Mucosa of descending colon (tissue), 3 donors: ENCODE results near the gene MYO1C. TPM values are rescaled to one million over a fixed set of nuclear protein-coding genes. Genes with fewer than 3 reads are reported as not detected.
"Not testable (repeated sequence)": the region's sequence is repeated elsewhere in the genome, so short reads cannot be mapped to it uniquely, and the experiment has no call there.

Source experiments
- ATAC-seq: fragments of 200-7000 bp; cut with Tn5 transposase; one replicate; pipeline ENCODE4 v1.9.1; 2020; ENCODE audit warnings: mild to moderate bottlenecking, moderate library complexity
- DNase-seq, 3 donors: peaks; one replicate each; pipeline ENCODE4 v3.0.0-alpha.2; 2020
- H3K36me3 ChIP-seq: fragments of 200-600 bp; one replicate; pipeline ENCODE4 v1.8.0; 2021; ENCODE audit warnings: low read depth, mild to moderate bottlenecking
- H3K4me1 ChIP-seq: fragments of 200-600 bp; one replicate; pipeline ENCODE4 v1.8.0; 2021; ENCODE audit warnings: low read depth, mild to moderate bottlenecking
- H3K4me3 ChIP-seq: fragments of 200-600 bp; one replicate; pipeline ENCODE4 v1.8.0; 2021; ENCODE audit warnings: mild to moderate bottlenecking
- H3K9me3 ChIP-seq: fragments of 200-600 bp; one replicate; pipeline ENCODE4 v1.8.0; 2021; ENCODE audit warnings: mild to moderate bottlenecking
- intact Hi-C, 2 donors: fragments of 100-400 bp; cut with DNase I in 1 of 2; cut with micrococcal nuclease in 1 of 2; formaldehyde crosslinking; loops; one replicate each; pipeline versions ENCODE4 v1.11.0 to v1.11.1; 2022; cut with DNase I, micrococcal nuclease
- total RNA-seq, 3 donors: library from RNA; stranded (reverse); fragmentation: NEBNext Ultra II Directional in 2 of 3; extraction: Animal tissue kit (Norgen Biotek cat#: 25700) in 2 of 3; gene quantifications; one replicate each; pipeline versions ENCODE4 v1.2.1 to v1.2.4, GENCODE V29; 2021 to 2023
- TF ChIP-seq, protein P1 (sequence below): fragments of 200-600 bp; IDR thresholded peaks from one replicate; pipeline ENCODE4 v1.8.0; 2022; ENCODE audit warnings: antibody characterized with exemption, mild to moderate bottlenecking
- donor health status: DM: no; HTN: no; CAD: no; lungs with moderate emphysema.
- donor health status: DM: no; HTN: no; CAD: no.
- donor health status: DM: no; HTN: yes; CAD: no.

Gene MYO1C
- total RNA-seq, 3 donors from 2014 or later = 249 to 344 (median 276) TPM

DNA sequence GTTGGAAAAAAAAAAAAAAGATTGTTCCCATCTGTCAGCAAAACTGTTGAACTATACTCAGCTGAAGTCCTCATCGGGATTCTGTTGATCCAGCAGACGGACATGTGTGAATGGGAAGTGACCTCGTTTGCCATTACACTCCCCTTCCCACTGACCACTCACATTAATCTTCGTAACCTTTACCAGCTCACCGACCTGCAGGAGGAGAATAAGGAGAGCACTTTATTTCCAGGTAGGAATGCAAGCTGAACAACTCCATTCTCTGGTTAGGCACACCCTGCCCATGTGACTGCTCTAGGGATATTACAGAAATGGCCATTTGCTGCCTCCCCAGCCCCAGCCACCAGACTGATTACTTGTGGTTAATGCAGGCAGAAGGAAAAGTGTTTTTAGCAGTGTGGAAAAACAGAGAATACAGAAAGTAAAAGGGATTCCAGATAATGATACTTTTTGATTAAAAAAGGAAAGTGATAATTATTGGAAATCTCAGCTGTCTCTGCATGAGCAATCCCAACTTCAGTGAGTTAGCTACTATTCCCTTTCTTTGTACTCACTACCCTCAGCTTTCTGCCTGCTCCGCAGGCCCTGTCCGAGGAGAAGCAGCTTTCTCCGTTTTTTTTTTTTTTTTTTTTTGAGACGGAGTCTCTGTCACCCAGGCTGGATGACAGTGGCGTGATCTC is 68.9 kb downstream of the MYO1C start:
- intact Hi-C loops = no loop called here
- no peaks in the 10 kb centered on the region for H3K9me3 ChIP-seq
- DNase-seq (no peak), ATAC-seq (no peak)
- H3K4me1 ChIP-seq = peaks cover 6% of the 10 kb centered on the region
- H3K36me3 ChIP-seq = no peaks in the 10 kb centered on the region
- H3K4me3 ChIP-seq = no peak overlapping the region
- TF ChIP-seq, protein P1, sequence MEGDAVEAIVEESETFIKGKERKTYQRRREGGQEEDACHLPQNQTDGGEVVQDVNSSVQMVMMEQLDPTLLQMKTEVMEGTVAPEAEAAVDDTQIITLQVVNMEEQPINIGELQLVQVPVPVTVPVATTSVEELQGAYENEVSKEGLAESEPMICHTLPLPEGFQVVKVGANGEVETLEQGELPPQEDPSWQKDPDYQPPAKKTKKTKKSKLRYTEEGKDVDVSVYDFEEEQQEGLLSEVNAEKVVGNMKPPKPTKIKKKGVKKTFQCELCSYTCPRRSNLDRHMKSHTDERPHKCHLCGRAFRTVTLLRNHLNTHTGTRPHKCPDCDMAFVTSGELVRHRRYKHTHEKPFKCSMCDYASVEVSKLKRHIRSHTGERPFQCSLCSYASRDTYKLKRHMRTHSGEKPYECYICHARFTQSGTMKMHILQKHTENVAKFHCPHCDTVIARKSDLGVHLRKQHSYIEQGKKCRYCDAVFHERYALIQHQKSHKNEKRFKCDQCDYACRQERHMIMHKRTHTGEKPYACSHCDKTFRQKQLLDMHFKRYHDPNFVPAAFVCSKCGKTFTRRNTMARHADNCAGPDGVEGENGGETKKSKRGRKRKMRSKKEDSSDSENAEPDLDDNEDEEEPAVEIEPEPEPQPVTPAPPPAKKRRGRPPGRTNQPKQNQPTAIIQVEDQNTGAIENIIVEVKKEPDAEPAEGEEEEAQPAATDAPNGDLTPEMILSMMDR = no peak

DNA sequence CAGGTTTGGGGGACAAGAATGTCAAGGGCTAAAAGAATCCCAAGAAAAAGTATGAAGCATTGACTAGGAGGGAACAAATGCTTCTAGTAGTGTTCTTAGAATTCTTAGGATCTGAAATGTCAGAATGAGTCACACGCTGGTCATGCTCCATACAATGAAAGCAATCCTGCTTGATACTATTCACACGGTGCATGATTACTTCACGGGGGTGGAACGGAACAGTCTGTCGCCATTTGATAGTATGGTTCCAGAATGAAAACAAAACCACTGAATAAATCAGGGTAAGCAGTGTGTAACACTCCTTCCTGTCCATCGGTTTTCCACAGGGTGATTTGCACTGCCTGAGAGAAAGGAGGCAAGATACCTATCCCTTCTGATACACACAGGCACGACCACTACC is 69.6 kb downstream of the MYO1C start:
- peak; percentile 19 for ATAC-seq

DNA sequence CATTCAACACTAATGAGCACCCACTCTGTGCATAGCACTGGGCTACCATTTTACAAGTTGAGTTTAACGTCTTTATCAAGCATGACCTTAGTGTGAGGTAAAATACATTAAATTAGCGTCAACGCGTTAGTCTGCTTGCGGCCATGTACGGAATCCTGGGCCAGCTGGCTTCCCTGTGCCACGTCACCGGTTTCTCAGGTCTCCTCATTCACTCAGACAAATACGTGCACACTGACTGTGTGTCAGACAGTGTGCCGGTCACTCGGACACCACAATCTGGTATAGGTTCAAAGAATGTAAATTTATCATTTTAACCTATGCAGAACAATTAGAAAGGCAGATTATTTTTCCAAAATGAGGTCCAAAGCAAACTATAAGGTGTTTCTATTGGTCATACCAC is 71.0 kb downstream of the MYO1C start:
- Histone ChIP-seq H3K9me3 (no peaks in the 10 kb centered on the region), H3K4me1 (no peaks in the 10 kb centered on the region), H3K4me3 (no peak overlapping the region), H3K36me3 (no peaks in the 10 kb centered on the region)
- DNase-seq (no peak), ATAC-seq (no peak)
- TF ChIP-seq, protein P1 = no peak
- intact Hi-C loops = no loop called here

More for the DNA sequence above, 69.6 kb downstream of the MYO1C start:
- TF ChIP-seq, protein P1 = no peak
- Histone ChIP-seq H3K4me1 (peaks cover under 1% of the 10 kb centered on the region), H3K9me3 (no peaks in the 10 kb centered on the region), H3K4me3 (no peak overlapping the region), H3K36me3 (no peaks in the 10 kb centered on the region)
- intact Hi-C loops = no loop called here
- DNase-seq = no peak

DNA sequence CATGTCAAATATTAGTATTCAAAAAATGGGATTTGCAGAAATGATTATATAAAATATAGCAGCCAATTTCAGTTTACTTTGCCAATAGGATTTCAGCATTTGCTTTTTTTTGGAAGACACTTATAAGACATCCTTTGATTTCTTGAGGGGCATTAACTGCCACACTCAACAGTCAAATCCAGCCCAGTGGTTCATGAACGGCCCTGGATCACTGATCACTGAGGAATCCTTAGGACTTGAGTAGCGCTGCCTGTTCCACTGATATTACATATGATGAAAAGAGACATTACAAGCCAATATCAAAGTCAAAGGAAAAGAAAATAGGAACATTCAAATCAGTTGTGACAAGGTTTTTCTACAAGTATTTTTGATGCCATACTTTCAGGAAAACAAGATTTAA is 71.5 kb downstream of the MYO1C start:
- Histone ChIP-seq H3K4me1 (no peaks in the 10 kb centered on the region), H3K4me3 (no peak overlapping the region), H3K36me3 (no peaks in the 10 kb centered on the region), H3K9me3 (no peaks in the 10 kb centered on the region)
- no peak for ATAC-seq
- TF ChIP-seq, protein P1 = no peak
- intact Hi-C loops = no loop called here
- DNase-seq = no peak

DNA sequence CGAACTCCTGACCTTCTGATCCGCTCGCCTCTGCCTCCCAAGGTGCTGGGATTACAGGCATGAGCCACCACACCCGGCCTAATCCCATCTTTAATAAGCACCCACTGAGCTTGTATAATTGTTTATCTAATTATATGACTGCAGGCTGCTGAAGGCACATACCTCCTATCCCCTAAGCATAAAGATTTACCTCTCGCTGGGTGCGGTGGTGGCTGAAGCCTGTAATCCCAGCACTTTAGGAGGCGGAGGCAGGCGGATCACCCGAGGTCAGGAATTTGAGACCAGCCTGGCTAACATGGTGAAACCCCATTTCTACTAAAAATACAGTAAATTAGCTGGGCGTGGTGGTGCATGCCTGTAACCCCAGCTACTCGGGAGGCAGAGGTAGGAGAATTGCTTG is 72.3 kb downstream of the MYO1C start:
- TF ChIP-seq, protein P1 = no peak
- H3K4me3 ChIP-seq = no peak overlapping the region
- no peaks in the 10 kb centered on the region for H3K4me1 ChIP-seq
- no peaks in the 10 kb centered on the region for H3K36me3 ChIP-seq
- H3K9me3 ChIP-seq = no peaks in the 10 kb centered on the region
- ATAC-seq = no peak
- DNase-seq = peak in 1 of 3 donors; percentile 17
- intact Hi-C loops = no loop called here

DNA sequence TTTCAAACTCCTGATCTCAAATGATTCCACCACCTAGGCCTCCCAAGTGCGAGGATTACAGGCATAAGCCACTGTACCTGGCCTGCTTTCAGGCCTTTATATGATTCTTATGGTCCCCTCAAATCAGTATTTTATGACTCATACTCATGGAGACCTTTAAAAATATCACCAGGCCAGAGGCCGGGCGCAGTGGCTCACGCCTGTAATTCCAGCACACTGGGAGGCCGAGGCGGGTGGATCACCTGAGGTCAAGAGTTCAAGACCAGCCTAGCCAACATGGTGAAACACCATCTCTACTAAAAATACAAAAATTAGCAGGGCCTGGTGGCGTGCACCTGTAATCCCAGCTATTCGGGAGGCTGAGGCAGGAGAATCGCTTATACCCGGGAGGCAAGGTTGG is 74.0 kb downstream of the MYO1C start:
- peak in 1 of 3 donors; percentile 17 for DNase-seq
- intact Hi-C loops, H3K36me3 ChIP-seq: not testable (repeated sequence)

More for the DNA sequence above, 74.0 kb downstream of the MYO1C start:
- H3K4me1 ChIP-seq, H3K4me3 ChIP-seq, H3K9me3 ChIP-seq, ATAC-seq: not testable (repeated sequence)
